HG03571 (cell line): Measurements from ENCODE around the gene CYB5B.

ENCODE experiments used
- ATAC-seq: cut with Tn5 transposase; IDR thresholded peaks from one replicate; pipeline ENCODE4 v1.9.1; 2021; ENCODE audit not compliant: unreplicated experiment

CYB5B gene, protein sequence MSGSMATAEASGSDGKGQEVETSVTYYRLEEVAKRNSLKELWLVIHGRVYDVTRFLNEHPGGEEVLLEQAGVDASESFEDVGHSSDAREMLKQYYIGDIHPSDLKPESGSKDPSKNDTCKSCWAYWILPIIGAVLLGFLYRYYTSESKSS

DNA sequence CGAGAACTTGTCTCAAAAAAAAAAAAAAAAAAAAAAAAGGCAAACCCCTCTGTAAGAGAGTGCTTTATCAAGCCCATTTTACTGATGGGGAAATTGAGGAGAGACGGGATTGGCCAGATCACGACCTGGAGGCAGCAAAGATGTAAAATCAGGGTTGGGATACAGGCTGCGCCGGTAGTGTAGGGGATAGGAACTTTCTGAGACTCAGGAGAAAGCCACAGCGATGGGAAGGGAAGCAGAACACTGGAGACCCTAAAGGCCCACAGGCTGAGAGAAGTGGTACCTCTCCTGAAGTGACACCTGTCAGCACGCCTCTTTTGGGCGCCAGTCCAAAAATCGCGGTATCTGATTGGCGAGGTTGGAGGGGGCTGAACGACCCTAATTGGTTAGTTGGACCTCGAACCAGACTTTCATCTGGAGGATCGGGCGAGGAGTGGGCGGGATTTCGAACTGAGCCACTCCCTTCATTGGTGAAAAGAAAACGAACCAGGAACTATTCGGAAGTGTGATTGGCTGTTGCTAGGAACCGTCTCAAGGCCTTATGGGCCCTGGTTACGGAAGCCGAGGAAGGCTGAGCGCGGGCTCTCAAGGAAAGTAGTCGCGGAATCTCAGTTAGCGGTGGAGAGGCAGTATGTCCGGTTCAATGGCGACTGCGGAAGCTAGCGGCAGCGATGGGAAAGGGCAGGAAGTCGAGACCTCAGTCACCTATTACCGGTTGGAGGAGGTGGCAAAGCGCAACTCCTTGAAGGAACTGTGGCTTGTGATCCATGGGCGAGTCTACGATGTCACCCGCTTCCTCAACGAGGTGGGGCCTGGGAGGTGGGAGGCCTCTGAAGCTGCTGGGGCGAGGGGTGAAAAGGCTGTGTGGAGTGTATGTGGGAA, at the start of gene CYB5B:
Gene CYB5B, plus strand, starts transcription at position 567 of the 882 bp plus-strand sequence. Its CDS starts 65 bp downstream, at position 632.
- peak; percentile 92 for ATAC-seq

DNA sequence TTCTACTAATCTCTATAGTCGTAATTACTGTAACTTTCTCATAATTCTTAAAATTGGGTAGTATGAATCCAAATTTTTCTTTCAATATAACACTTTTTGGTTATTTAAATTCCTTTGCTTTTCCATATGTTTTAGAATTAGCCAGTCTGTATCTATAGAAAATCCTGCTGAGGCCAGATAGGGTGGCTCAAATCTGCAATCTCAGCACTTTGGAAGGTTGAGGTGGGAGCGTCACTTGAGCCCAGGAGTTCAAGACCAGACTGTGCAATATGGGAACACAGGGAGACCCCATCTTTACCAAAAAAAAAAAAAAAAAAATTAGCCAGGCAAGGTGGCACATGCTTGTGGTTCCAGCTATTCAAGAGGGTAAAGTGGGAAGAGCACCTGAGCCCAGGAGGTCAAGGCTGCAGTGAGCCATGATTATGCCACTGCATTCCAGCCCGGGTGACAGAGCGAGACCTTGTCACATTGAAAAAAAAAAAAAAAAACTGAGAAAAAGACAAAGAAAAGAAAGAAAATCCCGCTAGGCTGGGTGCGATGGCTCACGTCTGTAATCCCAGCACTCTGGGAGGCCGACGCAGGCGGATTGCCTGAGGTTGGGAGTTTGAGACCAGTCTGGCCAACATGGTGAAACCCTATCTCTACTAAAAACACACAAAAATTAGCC, 47.9 kb upstream of the CYB5B start:
- ATAC-seq = no peak

DNA sequence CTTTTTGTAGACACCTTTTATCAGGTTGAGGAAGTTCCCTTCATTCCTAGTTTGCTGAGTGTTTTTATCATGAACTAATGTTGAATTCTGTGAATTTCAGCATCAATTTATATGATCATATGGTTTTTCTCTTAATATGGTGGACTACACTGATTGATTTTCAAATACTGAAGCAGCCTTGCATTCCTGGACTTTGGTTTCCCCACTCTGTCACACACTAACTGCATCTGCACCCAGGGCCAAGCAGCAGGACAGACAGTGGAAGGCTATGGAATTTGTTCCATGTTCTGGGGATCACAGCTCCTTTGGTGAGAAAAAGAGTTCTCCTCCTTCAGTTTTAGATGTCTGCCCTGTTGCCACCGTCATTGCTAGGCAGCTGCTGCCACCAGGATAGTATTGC, 46.4 kb upstream of the CYB5B start:
- no peak for ATAC-seq

DNA sequence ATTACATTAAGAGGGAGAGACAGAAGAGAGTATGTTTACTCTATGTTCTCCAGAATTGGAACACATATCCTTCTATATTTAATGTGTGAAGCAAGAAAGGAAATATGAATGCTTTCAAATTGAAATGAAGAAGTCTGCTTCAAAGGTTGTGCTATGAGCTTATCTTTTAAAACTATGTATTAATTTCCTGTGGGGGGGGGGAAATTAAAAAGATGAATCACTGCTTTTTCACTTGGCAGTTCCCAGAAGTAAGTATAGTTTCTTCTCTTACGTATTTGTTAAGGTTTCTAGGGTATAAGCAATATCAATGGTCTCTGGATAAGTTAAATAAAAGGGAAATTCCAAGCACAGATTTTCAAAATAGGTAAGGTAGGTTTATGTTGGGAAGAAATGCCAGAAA, 45.7 kb upstream of the CYB5B start:
- ATAC-seq = no peak

DNA sequence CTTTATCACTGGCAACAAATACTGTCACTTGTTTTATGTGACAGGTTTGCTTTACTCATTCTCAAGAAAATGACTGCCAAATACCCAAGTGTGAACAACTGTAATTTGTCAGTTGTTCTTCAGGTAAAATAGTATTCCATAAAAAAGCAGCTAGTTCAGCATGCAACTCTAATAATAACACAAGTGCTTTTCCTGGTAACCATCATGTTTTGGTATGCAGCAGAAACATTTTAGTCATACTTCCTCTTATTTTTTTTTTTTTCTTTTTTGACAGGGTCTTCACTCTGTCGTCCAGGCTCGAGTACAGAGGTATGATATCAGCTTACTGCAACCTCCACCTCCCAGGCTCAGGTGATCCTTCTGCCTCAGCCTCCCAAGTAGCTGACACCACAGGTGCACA, 43.2 kb upstream of the CYB5B start:
- ATAC-seq = no peak

DNA sequence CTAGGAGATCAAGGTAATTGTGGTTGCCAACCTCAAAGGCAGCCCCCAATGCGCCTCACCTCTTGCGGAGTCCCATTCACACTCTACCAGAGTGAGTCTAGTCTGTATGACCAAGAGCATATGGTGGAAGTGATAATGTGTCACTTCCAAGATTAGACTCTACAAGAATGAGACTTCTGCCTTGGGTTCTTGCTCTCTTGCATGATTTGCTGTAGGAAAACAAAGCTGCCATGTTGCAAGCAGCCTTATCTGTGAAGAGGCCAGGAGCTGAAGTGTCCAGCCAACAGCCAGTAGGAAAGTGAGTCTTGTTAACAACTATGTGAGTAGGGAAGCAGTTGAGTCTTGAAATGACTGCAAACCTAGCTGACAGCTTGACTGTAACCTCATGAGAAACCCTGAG, 42.0 kb upstream of the CYB5B start:
- ATAC-seq = no peak

DNA sequence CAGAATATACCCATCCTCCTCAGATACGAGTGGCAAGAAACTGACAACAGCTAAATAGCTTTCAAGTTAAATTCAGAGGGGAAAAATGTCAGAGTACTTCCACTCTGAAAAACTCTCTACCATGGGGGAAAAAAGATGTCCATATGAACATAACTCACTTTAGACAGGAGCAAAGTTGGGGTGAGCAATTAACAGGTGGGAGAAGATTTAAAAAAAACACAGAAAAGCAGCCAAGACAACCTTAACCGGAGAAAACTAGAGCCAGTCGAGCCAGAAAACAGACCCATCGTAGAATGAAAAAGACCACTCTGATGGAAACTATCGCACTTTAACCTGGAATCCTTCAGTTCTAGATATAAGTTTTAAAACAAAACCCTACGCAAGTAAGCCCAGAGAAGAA, 39.4 kb upstream of the CYB5B start:
- ATAC-seq = no peak

DNA sequence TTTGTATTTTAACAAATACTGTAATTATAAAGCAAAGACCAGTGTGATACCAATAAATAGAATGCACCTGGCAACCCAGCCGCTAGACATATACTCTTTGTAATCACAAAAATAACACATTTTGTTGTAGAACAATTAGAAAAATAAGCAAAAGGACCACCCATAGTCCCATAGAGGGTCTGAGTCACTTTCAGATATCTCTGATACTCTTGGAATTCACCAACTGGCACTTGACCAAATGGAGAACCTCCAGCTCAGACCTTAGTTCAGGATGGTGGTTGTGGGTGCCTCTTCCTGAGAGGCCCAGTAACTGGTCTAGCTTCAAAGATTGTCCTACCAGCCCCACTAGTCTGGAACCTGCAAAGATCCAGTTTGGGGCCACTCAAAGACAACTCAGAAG, 37.8 kb upstream of the CYB5B start:
- ATAC-seq = no peak

DNA sequence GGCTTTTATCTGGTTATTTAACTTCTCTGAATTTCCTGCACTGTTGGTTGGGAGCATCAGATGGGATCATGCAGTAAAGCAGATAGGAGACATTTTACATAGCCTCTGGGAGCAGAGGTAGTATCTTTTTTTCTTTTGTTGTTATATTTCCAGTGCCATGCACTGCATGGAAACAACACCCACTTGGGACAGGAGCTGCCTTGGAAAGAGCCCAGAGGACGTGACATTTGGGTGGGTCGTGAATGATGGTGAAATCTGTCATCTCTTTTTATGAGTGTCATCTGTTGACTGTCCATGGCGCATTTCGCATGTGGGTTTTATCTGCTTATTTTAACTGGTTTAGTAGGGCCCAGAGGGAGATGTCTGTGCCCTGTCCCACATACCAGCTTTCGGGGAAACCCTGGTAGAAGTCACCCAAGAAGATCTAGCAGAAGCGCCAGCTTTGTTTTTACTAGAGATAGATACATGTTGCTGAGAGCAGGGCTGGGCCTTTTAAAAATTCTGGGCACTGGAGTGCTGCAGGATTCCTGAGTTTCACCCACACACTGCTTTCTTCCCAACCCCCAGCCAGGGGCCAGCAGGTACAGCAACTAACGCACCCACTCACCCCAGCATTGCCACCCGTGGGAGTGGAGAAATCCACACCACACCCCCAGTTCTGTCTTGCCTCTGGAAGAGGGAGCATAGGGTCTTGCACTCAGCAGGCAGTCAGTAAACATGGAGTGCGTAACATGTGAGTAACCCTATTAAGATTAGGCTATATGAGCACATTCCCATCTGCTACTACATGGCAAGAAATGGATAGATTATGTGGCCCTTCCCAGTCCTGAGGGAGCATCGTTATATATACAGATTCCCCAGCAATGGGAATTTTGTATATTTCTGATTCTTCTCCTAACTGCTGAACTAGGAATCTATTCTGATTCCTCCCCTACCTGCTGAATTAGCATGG, 30.2 kb upstream of the CYB5B start:
- ATAC-seq = no peak

DNA sequence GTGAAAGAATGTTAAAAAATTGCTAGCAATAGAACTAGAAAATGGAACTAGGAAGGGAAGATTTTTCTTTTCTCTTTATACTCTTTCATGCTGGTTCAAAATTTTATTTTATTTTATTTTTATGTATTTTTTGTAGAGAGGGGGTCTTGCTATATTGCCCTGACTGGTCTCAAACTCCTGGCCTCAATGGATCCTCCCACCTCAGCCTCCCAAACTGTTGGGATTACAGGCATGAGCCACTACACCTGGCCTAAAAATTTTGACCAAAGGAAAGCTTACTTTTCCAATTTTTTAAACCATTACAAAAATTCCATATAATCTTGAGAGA, 28.6 kb upstream of the CYB5B start:
- no peak for ATAC-seq

DNA sequence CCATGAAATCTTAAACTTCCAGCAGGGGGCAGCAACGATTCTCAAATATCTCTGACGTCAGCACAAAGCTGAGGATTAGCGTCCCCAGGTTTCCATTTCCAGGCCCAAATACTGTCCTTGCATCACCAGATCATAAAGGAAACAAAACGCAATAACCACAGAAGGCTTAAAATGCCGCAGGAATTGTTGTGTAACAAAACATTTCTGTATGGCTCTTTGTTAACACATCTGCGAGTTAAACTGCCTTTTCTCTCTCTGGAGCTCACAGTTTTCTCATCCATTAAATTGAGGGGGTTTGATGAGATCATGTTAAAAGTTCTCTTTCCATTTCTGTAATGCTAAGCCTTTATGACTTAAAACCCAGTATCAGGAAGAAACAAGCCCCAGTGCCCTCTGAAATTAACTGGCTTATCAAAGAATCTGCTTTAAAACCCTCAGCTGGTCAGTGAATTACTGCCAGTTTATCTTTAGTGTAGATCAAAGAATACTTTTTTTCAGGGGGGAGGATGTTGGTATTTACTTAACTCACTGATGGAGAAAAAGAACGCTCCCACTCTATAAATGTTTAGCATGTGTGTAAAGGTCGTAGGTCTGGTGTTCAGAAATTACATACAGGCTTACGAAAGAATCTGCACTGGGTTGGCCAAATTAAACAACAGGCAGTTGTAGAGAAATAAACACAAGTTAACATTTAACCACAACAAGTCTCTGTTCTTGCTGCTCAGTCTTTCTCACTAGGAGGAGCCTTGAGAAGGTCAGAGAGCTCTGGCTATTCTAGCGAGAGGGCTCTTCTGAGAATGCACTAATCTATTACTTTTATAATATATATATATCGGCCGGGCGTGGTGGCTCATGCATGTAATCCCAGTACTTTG, 28.0 kb upstream of the CYB5B start:
- ATAC-seq = no peak

DNA sequence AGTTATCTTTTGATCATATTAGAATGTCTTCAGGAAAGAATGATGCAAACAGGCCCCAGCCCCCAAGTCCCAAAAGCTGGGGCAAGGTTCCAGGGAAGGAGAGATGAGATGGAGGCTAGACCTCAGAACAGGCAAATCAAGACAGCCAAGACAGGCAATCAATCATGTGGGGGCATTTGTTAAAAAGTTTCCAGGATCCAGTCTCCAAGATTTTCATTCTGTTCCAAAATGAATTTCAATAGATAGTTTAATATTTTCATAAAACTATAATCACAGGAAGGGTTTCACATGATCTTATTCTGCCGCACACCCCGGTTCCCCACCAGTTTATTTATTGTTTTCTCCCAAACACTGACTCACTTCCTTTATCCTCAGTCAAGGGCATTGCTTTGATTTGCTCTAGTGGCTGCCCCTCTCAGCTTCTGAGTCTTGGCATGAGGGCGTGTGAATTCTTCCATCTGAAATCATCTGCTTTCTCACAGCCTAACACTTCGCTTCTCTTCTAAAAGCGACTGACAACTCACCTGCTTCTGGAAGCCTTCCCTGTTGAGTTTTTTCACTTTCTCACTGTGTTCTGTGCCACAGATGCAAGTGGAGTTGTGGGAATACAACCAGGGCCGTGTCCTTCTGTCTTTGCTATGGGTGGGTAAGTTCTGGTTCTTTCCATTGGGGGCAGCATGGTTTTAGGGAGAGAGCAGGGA, 26.4 kb upstream of the CYB5B start:
- no peak for ATAC-seq

DNA sequence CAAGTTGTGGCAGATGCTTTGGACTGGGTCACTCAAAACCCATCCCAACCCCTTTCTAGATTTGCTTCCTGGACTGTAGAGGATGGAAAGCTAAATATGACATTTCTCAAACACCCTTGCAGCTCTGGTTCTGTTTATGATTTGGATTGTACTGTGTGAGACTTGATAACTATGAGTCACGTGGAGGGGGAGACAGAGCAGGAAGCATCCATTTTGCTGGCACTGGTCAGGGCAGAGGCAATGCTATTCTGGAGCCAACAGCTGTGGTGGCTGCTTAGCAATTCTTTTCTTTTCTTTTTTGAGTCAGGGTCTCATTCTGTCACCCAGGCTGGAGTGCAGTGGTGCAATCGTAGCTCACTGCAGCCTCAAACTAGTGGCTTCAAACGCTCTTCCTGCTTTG, 25.1 kb upstream of the CYB5B start:
- no peak for ATAC-seq

DNA sequence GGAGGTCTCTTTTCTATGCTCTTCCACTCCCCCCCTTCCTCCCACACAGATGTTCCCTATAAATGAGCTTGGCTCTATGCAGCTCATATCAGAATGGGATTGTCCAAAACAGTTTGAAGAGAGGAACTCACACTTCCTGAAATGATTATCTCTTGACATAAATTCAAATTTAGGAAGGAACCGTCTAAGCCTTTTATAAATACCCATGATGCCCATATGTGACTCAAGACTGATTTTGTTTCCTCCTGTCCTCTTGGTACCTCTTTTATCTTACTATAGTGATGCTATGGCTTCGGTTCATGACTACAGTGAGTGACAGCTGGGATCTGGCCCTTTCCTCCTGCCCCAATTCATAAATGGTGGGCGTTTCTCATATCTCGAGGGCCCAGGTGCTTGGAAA, 22.0 kb upstream of the CYB5B start:
- ATAC-seq = no peak

DNA sequence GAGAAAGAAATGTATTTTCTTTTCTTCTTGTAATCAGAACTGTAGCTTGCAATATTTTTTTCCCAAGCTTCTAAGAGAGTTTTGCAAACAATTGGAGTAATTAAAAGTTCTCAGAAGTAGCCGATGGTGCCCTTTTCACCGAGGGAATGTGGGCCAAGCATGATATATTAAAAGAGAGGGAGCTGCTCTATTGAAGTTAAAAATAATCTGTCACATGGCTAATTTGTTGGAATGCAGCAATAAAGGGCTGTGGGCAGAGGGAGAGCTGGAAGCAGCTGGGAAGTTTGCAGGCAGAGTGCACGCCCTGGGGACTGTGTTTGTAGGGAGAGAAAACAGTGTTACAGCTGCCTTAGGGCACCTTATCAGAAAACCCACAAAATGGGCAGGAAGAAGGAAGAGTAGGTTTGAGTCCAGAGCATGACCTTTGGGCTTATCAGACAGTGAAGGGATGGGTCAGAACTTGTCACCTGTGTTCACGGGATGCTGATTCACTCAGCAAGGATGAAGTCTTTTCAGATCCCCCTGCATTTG, 20.1 kb upstream of the CYB5B start:
- no peak for ATAC-seq

DNA sequence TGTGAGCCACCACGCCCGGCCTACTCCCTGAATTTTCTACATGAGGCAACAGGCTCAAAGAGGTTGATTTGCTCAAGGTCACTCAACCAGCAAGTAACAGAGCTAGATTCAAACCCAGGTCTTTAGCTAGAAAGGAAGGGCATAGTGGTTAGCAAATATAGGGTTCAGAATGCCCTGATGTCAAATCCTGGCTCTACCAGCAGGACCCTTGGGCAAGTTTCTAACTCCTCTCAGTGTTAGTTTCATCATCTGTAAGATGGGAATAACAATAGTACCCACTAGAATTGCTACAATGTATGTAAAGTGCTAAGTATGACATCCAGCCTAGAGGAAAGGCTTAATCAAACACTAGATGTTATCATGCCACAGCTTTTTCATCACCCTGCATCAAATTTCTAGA, 19.1 kb upstream of the CYB5B start:
- ATAC-seq = no peak

DNA sequence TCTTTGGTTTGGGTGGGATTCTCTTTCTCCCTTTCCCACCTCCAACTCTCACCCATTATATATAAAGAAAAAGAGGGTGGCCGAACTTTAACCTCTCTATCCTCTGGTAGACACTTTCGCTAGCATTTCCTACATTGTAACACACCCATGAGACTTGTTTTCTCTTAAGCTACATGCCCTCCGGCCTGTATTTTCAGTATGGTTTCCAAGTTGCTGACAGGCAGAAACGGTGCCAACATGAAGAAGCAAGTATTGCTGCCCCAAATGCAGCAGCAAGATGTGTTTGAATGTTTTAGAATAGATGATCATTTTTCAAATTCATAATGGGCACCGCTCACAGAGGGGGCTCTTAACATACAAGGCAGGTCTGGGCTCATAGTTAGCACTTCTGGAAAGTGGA, 18.7 kb upstream of the CYB5B start:
- no peak for ATAC-seq

DNA sequence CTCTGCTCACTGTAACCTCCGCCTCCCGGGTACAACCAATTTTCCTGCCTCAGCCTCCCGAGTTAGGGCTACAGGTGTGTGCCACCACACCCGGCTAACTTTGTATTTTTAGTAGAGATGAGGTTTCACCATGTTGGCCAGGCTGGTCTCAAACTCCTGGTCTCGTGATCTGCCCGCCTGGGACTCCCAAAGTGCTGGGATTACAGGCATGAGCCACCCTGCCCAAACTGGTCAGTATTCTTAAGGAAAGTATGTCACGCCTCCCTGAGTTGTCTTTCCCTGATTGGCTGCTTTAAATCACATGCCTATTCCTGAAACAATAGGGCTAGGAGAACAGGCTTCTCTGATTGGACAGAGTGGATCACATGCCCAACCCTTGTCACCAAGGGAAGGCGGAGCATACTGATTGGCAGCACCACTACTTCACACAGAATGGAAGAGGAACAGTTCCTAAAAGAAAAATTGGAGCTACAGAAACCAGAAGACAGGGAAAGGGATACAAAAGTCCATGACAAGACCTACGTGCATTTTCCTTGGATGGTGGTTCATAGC, 17.6 kb upstream of the CYB5B start:
- ATAC-seq = no peak

DNA sequence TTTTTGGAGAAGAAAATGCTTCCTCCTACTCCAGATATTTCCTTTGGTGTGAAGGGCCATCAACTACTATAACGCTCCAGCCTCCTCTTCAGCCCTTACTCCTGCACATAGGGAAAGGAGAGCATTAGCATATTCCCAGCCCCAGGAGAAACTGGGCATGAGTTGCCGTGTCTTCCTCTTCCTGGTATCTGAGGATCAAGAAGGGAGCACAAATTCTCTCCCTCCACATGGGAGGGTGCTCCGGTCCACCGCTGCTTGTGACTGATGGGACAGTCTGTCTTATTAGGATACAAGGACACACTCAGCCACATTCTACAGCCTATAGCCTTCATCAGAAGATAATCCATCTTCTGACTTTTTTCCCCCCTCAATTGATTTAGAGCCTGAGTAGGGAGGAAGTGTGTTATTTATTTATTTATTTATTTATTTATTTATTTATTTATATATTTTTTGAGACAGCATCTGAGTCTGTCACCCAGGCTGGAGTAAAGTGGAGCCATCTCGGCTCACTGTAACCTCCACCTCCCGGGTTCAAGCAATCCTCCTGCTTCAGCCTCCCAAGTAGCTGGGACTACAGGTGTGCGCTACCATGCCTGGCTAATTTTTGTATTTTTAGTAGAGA, 16.6 kb upstream of the CYB5B start:
- no peak for ATAC-seq
